Esophagus squamous epithelium (tissue), 4 donors: Measurements from ENCODE around the gene RPL37.

Experiments
- CTCF ChIP-seq, 6 experiments: fragments of 450-650 bp in 4 of 6; fragments of 200-600 bp in 2 of 6; sonication (generic) in 2 of 6; IDR thresholded peaks; one replicate each; pipeline ENCODE4 v1.5.1; 2016 to 2019; ENCODE audit warnings: antibody characterized with exemption in 6 of 6, mild to moderate bottlenecking in 4 of 6, moderate library complexity in 4 of 6
- POLR2A ChIP-seq, 4 donors: fragments of 450-650 bp; IDR thresholded peaks; one replicate each; pipeline ENCODE4 v1.6.1; 2017; ENCODE audit warnings: antibody characterized with exemption in 4 of 4, mild to moderate bottlenecking in 4 of 4, moderate library complexity in 3 of 4

DNA sequence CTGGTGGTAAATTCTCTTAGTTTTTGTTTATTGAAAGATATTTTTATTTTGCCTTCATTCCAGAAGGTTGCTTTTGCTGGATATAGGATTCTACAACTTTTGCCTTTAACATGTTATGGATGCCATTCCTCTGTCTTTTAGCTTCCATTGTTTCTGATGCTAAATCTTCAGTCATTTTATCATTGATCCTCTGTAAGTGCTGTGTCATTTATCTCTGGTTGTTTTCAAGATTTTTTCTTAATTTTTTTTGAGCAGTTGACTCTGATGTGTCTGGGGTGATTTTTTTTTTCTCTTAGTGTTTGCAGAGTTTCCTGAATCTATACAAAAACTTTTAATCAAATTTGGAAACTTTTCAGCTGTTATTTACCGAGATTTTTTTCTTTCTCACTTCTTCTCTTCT is 12.5 kb upstream of the RPL37 start:
- no peak for TF ChIP-seq CTCF (IDR thresholded peaks at IDR 0.05)
- TF ChIP-seq POLR2A (IDR thresholded peaks at IDR 0.05): no peak
